ENCODE results near the gene GLP1R. TPM values are rescaled to one million over a fixed set of nuclear protein-coding genes. Genes with fewer than 3 reads are reported as not detected.

The GLP1R gene
- total RNA-seq: not detected in 2 replicates

- intact Hi-C loops (cut with micrococcal nuclease): no loop called here
These were observed at the start of gene GLP1R for GRCh38 chr6:39048481-39049399. Gene GLP1R, plus strand, starts transcription at chr6:39048781. Its CDS starts 60 bp downstream, at chr6:39048841.

DNA sequence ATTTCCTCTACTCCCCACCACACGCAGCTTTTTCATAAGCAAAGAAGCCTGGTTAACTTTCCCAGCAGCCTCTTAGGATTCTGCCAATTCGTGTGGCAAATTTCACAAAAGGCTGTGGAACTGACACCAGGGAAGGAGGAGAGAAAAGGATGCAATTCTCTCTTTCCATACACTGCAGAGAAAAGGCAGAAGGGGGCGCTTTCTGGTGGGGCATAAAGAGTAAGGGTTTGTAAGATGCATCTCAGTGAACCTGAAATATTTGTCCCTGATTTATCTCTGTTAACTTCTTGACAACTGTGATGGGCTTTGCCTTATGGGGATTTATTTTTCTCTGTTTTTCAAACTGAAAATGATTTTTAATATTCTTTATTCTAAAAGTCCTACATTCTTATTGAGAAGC is 45.5 kb upstream of the GLP1R start:
- intact Hi-C loops (cut with micrococcal nuclease): no loop called here

DNA sequence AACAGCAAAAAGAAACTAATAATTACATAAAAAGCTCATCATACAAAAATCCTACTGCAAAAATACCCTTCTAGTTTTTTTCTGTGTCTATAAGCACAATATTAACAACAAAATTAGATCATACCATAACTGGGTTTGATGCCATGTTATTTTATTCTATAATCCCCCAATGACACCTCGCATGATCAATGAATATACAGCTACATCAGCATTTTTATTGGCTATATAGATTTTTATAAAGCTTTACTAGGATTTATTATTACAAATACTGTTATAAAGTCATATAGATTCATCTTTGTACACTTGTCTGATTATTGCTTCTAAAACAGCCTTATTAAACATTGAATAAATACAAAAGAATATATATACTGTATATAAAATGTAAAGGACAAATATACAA is 45.1 kb upstream of the GLP1R start:
- intact Hi-C loops (cut with micrococcal nuclease): no loop called here

DNA sequence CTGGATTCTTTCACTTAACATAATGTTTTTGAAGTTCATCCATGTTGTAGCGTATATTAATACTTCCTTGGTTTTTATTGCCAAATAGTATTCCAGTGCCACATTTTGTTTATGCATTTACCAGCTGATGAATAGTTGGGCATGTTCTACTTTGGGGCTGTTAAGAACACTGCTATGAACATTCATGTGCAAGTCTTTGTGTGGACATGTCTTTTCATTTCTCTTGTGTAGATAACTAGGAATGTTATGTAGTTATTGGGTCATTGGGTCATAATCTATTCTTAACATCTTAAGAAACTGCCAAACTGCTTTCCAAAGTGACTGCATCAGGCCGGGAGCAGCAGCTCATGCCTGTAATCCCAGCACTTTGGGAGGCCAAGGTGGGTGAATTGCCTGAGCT is 43.8 kb upstream of the GLP1R start:
- intact Hi-C loops (cut with micrococcal nuclease): no loop called here

DNA sequence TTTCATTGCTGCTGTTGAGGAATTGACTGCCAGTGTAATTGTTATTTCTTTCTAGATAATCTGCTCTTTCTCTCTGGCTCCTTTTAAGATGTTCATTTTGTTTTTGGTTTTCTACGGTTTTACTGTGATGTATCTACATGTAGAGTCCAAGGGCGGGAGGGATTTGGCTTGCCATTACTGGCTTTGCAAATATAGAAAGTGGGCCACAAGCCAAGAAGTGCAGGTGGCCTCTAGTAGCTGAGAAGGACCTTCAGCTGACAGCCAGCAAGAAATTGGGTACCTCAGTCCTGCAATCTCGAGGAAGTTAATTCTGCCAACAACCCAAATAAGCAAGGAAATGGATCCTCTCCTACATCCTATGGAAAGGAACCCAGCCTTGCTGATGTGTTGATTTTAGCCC is 42.8 kb upstream of the GLP1R start:
- intact Hi-C loops (cut with micrococcal nuclease): no loop called here

- intact Hi-C loops (cut with micrococcal nuclease): no loop called here
These were observed 41.0 kb upstream of the GLP1R start for GRCh38 chr6:39007575-39007974.

DNA sequence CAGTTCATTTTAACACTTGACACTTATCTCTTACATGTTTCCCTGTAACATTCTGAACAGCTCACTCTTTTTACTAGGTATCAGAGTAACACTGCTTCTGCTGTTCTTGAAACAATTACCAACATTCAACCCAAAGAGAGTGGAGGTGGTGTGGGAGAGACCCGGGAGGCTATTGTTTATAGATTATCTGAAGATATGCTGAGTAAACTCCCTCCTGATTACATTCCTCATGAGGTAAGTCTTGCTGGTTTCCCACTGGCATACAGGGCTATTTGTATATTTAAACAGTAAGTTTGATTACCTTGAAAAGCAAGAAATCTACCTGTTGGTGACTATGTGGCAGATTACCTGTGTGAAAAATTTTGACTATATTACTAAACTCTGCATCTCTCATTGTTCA is 39.8 kb upstream of the GLP1R start:
- intact Hi-C loops (cut with micrococcal nuclease): no loop called here

GRCh38 chr6:39009476-39009875 is 39.1 kb upstream of the GLP1R start:
- intact Hi-C loops (cut with micrococcal nuclease): no loop called here

GRCh38 chr6:39016839-39017546 is 31.6 kb upstream of the GLP1R start:
- intact Hi-C loops (cut with micrococcal nuclease): no loop called here

- intact Hi-C loops (cut with micrococcal nuclease): no loop called here
These were observed 31.1 kb upstream of the GLP1R start for GRCh38 chr6:39017547-39017880.

DNA sequence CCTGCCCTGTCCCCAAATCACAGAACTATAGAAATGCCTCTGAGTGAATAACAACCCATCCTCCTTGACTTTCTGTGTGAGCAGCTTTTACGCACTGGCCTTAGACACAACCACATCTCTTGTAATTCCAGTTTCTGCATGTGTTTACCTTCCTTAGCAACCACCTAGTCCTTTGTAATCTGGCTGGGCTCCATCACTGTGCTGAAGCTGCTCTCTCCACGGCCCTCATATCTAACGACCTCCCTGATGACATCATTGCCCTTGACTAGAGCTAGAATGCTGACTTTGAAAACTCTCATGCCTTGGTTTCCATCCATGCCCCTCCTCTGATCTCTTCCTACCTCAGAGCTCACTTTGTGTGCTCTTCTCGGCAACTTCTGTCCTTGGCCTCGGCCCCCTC is 30.5 kb upstream of the GLP1R start:
- intact Hi-C loops (cut with micrococcal nuclease): no loop called here

- intact Hi-C loops (cut with micrococcal nuclease): no loop called here
These were observed 28.4 kb upstream of the GLP1R start for GRCh38 chr6:39020136-39020535.

- intact Hi-C loops (cut with micrococcal nuclease): no loop called here
These were observed 27.5 kb upstream of the GLP1R start for GRCh38 chr6:39021041-39021440.

DNA sequence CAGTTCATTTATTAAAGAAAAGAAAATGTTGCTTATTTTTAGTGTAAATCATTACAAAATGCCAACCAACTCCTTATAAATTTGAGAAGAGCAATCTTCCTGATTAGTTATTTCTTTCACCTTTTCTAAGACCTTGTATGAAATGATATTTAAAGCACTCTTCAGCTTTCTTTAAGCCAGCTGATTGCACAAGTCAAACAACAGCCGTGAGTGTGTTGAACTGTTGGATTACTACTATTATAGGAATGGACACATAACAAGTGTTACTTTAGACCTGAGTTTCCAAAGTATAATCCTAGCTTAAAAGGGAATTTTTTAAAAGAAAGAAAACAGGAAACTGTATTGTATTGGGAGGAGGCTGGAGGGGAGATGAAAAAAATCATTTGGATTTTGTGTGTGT is 26.8 kb upstream of the GLP1R start:
- intact Hi-C loops (cut with micrococcal nuclease): no loop called here

GRCh38 chr6:39026175-39026574 is 22.4 kb upstream of the GLP1R start:
- intact Hi-C loops (cut with micrococcal nuclease): no loop called here

DNA sequence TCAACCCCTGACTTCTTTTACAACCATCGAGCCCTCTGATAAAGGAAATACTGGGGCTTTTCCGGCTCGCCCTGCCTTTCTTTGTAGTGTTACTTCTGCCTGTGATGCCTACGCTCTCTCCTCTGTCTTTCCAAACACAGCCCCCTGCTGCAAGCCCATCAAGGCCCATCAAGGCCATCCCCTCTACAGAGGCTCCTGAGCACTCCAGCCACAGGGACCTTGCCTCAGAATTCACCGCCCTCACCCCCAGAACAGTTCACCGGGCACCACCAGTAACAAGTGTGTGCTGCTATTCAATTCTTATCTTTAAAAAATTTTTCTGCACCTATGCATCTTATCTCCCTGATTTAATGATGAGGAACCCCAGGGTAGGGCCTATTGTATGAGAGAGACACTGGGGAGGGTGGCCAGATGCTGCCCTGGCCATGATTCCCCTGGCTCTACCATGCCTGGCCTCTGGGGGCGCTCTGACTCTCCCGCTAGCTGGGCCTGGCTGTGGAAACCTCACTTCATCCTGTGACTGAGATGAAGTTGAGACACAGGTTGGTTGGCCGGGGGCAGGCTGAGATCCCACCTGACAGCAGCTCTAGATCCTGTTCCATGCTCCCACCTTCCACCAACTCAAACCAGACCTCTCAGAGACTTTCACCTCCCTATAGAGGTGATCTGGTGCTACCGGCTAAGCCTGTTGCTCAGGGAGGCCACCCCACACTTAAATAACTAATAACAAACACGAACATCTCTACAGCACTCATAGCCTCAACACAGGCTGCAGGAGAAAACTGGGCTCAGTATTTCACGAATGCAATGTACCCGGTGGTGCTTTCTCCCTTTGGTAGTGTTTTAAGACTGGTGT is 19.2 kb upstream of the GLP1R start:
- intact Hi-C loops (cut with micrococcal nuclease): no loop called here

DNA sequence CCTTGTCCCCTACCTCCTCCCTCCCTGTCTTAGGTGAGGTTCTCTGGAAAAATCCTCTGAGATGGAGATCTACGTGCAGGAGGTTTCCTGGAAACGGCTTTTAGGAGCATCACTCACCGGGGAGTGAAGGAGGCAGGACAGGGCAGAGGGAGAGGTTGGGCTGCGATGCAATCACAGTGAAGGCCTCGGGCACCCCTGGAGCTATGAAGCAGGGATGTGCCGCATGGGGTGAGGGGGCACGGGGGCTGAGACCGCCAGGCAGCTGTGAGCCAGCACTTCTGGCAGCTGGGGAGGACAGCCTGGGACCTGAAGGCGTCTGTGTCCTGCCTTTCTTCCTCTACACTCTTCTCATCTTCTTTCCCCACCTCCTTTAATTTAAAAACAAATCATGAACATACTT is 12.9 kb upstream of the GLP1R start:
- intact Hi-C loops (cut with micrococcal nuclease): no loop called here

DNA sequence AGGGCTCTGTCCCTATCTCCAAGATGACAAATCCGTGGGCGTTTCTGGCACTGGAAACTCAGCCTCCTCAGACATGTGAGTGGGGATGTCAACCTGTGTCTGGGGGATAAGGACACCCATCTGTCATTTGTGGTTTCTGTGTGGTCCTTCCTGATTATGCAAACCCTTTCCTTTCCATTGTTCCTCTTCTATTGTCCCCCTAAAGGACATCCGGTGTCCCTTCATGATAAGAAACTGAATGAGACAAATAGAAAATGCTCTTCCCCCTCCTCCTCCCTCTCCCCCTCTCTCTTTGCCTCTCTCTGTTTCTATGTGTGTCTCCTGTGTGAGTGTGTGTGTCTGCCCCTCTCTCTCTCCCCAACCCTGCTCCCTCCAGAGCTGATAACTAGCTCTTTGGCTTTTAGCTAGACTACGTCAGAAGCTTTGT is 11.5 kb upstream of the GLP1R start:
- intact Hi-C loops (cut with micrococcal nuclease): no loop called here

DNA sequence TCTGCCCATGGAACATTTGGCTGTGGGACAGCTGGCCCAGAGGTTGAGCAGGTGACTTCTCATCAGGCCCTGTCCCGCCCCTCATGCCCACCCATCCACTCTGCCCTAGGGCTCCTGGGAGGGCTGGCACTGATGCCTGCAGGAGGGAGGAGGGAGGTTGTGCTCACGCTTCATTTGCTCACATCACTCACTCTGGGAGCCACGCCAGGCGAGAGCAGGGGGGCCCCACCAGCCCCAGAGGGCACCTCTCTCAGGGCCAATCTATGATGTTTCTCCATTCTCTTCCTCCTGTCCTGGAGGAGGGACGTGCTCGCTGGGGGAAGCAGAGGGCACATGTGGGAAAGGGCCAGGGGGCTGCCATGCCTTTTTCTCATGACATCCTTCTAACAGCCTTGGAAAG is 10.9 kb upstream of the GLP1R start:
- intact Hi-C loops (cut with micrococcal nuclease): no loop called here

DNA sequence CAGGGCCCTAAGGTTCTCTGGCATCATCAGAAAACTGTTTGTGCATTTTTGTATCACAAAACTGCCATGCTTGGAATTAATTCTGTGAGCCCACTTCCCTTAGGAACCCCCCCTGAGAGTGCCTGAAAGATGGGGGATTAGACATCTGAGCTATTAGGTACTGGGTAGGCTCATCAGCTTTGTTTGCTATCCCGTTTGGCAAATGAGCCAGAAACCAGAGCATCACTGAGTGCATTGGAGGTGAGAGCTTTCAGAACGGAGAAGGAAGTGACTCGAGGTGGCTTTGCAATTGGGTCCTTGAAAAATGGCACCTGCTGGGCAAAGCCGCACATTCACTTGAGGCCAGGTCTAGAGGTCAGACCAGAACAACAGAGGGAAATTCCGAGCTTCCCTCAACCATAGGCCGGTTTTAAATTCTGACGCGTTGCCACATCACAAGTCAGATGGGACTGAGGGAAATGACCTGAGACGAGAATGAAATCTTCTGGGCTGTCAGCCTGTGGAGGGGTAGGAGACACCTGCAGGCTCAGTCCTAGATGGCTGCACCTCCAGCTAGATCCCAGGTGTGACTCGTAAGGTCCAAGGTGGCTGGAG is 8.4 kb upstream of the GLP1R start:
- intact Hi-C loops (cut with micrococcal nuclease): no loop called here

GRCh38 chr6:39041072-39041471 is 7.5 kb upstream of the GLP1R start:
- intact Hi-C loops (cut with micrococcal nuclease): no loop called here
